Prostate gland (tissue), 2 donors: ENCODE data around the gene TMEM51. TPM values are rescaled to one million over a fixed set of nuclear protein-coding genes. Genes with fewer than 3 reads are reported as not detected.

Experiments
- DNase-seq: peaks from one replicate; pipeline ENCODE4 v3.0.0-alpha.2; 2019; ENCODE audit warnings: low spot score
- H3K27ac ChIP-seq, 2 donors: fragments of 200-600 bp; sonication (generic); 2 replicates each; pipeline ENCODE4 v1.5.1; 2017 to 2019
- H3K27me3 ChIP-seq: fragments of 200-600 bp; sonication (generic); replicated peaks from 2 replicates; pipeline ENCODE4 v1.5.1; 2019; ENCODE audit not compliant: insufficient read depth
- H3K36me3 ChIP-seq, 2 donors: fragments of 200-600 bp; sonication (generic); 1 replicate in 1 of 2; 2 replicates in 1 of 2; pipeline versions ENCODE4 v1.5.1 to v1.8.1; 2017 to 2019
- H3K4me1 ChIP-seq: fragments of 200-600 bp; sonication (generic); replicated peaks from 2 replicates; pipeline ENCODE4 v1.5.1; 2019
- H3K4me3 ChIP-seq, 2 donors: fragments of 200-600 bp; sonication (generic); 2 replicates each; pipeline ENCODE4 v1.5.1; 2017 to 2019
- H3K9me3 ChIP-seq: fragments of 200-600 bp; sonication (generic); 2 replicates; pipeline ENCODE4 v1.5.1; 2017
- CTCF ChIP-seq, 4 experiments: fragments of 200-600 bp in 2 of 4; fragments of 450-650 bp in 2 of 4; sonication (generic) in 2 of 4; IDR thresholded peaks; 1 replicate in 3 of 4; 2 replicates in 1 of 4; pipeline ENCODE4 v1.5.1; 2016 to 2019; ENCODE audit warnings: antibody characterized with exemption in 4 of 4, mild to moderate bottlenecking in 2 of 4, moderate library complexity in 2 of 4
- POLR2A ChIP-seq: fragments of 450-650 bp; IDR thresholded peaks from one replicate; pipeline ENCODE4 v1.6.1; 2016; ENCODE audit warnings: antibody characterized with exemption, mild to moderate bottlenecking
- POLR2AphosphoS5 ChIP-seq: sonication (generic); formaldehyde crosslinking; IDR thresholded peaks from one replicate; pipeline ENCODE4 v1.6.1; 2017; ENCODE audit warnings: antibody characterized with exemption
- WGBS: methylation state at CpG from one replicate; pipeline ENCODE4 v1.1.5; 2018; 5-methylcytosine and 5-hydroxymethylcytosine counted together
- intact Hi-C: fragments of 100-400 bp; cut with DNase I; formaldehyde crosslinking; loops from one replicate; pipeline ENCODE4 v1.14.2; 2022
- total RNA-seq, 2 donors: library from RNA; depleted of rRNA; stranded (reverse); fragments of >200 nt; gene quantifications; one replicate each; pipeline ENCODE4 v1.1.0, GENCODE V29; 2016

Gene TMEM51
- total RNA-seq, 2 donors from 2014 or later: 9.8 to 17.6 TPM

- H3K27ac ChIP-seq: no peak overlapping the region
- no peak for DNase-seq
- H3K36me3 ChIP-seq: no peaks in the 10 kb centered on the region
- no peaks in the 10 kb centered on the region for H3K27me3 ChIP-seq
- TF ChIP-seq POLR2AphosphoS5: no peak
- no peak for TF ChIP-seq POLR2A
- no peak for TF ChIP-seq CTCF (IDR thresholded peaks at IDR 0.05)
- WGBS: 92% methylated on average over 15 of the region's 15 CpGs
- peaks cover 7% of the 10 kb centered on the region for H3K4me1 ChIP-seq
- intact Hi-C loops: no loop called here
- no peaks in the 10 kb centered on the region for H3K9me3 ChIP-seq
- no peak overlapping the region for H3K4me3 ChIP-seq
Measured at GRCh38 chr1:15115542-15116330, 37.8 kb upstream of the TMEM51 start.

GRCh38 chr1:15116966-15117365 is 36.6 kb upstream of the TMEM51 start:
- Histone ChIP-seq H3K36me3 (no peaks in the 10 kb centered on the region), H3K9me3 (no peaks in the 10 kb centered on the region), H3K27ac (no peak overlapping the region), H3K4me1 (peaks cover 7% of the 10 kb centered on the region), H3K27me3 (no peaks in the 10 kb centered on the region), H3K4me3 (no peak overlapping the region)
- DNase-seq: peak; percentile 54
- WGBS: 22% methylated on average over 5 of the region's 5 CpGs
- intact Hi-C loops: no loop called here
- TF ChIP-seq POLR2AphosphoS5: peak; percentile 80
- no peak for TF ChIP-seq CTCF (IDR thresholded peaks at IDR 0.05)

- H3K9me3 ChIP-seq: no peaks in the 10 kb centered on the region
- peaks cover 7% of the 10 kb centered on the region for H3K4me1 ChIP-seq
- no peak for DNase-seq
- H3K36me3 ChIP-seq: no peaks in the 10 kb centered on the region
- 80% methylated on average over 8 of the region's 8 CpGs for WGBS
- no peak overlapping the region for H3K4me3 ChIP-seq
- TF ChIP-seq POLR2AphosphoS5 (no peak), POLR2A (no peak), CTCF (IDR thresholded peaks at IDR 0.05) (no peak)
- intact Hi-C loops: no loop called here
- H3K27ac ChIP-seq: no peak overlapping the region
- H3K27me3 ChIP-seq: no peaks in the 10 kb centered on the region
Measured at GRCh38 chr1:15117671-15118325, 35.7 kb upstream of the TMEM51 start.

GRCh38 chr1:15118579-15118978 is 35.0 kb upstream of the TMEM51 start:
- Histone ChIP-seq H3K4me1 (peaks cover 7% of the 10 kb centered on the region), H3K4me3 (no peak overlapping the region), H3K36me3 (no peaks in the 10 kb centered on the region), H3K27ac (no peak overlapping the region), H3K27me3 (no peaks in the 10 kb centered on the region), H3K9me3 (no peaks in the 10 kb centered on the region)
- no peak for DNase-seq
- intact Hi-C loops: no loop called here
- 94% methylated on average over 8 of the region's 8 CpGs for WGBS
- no peak for TF ChIP-seq POLR2AphosphoS5
- TF ChIP-seq CTCF (IDR thresholded peaks at IDR 0.05): no peak
- no peak for TF ChIP-seq POLR2A
